Measurements from ENCODE around the gene SNAP23.

GRCh38 chr15:42547918-42548248 is 52.4 kb downstream of the SNAP23 start:
- TF ChIP-seq CTCF (IDR thresholded peaks at IDR 0.05; ENCODE audit: low read depth, low read length): no peak
- no peak for TF ChIP-seq POLR2A (IDR thresholded peaks at IDR 0.05; ENCODE audit: extremely low read depth, insufficient read length)
- TF ChIP-seq MAX (IDR thresholded peaks at IDR 0.05; ENCODE audit: low read depth, low read length): no peak
